AG09319 (cell line): Measurements from ENCODE around the gene TM9SF3.
"Not testable (repeated sequence)": the region's sequence is repeated elsewhere in the genome, so short reads cannot be mapped to it uniquely, and the experiment has no call there.

ENCODE experiments used
- DNase-seq: peaks from one replicate; pipeline ENCODE4 v3.0.0-alpha.2; 2010; ENCODE audit warnings: low read depth; ENCODE audit errors: extremely low read depth
- TF ChIP-seq, protein P1 (sequence below): IDR thresholded peaks from 2 replicates; pipeline ENCODE4 v1.5.1; 2011; ENCODE audit warnings: low read depth, mild to moderate bottlenecking, inconsistent platforms, low read length, moderate library complexity

The TM9SF3 gene

DNA sequence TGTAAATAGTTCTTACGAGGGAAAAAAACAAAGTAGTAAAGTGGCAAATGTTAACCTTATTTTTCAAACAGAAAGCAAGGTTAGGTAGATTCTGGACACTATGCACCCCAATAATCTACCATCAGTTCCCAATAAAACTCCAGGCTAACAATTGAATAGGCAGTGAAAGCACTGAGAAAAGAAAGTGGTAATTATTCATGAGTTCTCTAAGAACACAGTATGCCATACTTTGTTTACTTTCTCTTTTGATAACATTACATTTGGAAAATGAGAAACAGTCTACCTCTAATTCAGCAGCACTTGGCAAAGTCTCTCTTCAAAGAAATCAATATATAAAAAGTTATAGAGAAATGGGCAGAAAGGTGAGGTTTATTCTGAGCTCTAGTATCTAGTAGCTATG lies 18.4 kb downstream of the TM9SF3 start:
- TF ChIP-seq, protein P1, sequence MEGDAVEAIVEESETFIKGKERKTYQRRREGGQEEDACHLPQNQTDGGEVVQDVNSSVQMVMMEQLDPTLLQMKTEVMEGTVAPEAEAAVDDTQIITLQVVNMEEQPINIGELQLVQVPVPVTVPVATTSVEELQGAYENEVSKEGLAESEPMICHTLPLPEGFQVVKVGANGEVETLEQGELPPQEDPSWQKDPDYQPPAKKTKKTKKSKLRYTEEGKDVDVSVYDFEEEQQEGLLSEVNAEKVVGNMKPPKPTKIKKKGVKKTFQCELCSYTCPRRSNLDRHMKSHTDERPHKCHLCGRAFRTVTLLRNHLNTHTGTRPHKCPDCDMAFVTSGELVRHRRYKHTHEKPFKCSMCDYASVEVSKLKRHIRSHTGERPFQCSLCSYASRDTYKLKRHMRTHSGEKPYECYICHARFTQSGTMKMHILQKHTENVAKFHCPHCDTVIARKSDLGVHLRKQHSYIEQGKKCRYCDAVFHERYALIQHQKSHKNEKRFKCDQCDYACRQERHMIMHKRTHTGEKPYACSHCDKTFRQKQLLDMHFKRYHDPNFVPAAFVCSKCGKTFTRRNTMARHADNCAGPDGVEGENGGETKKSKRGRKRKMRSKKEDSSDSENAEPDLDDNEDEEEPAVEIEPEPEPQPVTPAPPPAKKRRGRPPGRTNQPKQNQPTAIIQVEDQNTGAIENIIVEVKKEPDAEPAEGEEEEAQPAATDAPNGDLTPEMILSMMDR, result no peak
- no peak for DNase-seq

DNA sequence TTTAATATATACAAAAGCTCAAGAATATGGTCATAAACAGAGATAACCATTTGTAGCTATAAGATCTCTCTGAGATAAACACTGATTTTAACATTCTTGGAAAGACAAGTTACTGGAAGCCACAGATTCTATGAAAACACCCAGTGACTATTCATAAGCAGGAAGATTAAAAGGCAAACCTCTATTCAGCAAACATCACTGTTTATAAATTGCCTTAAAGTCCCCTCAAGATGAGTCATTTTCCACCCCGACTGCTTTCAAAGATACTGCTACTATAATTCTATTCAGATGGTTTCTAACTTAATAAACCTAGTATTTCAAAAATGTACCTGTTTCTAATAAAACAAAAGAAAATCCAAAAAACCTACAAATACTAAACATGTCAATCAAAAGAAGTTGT lies 21.0 kb downstream of the TM9SF3 start:
- TF ChIP-seq, protein P1, result no peak
- no peak for DNase-seq

DNA sequence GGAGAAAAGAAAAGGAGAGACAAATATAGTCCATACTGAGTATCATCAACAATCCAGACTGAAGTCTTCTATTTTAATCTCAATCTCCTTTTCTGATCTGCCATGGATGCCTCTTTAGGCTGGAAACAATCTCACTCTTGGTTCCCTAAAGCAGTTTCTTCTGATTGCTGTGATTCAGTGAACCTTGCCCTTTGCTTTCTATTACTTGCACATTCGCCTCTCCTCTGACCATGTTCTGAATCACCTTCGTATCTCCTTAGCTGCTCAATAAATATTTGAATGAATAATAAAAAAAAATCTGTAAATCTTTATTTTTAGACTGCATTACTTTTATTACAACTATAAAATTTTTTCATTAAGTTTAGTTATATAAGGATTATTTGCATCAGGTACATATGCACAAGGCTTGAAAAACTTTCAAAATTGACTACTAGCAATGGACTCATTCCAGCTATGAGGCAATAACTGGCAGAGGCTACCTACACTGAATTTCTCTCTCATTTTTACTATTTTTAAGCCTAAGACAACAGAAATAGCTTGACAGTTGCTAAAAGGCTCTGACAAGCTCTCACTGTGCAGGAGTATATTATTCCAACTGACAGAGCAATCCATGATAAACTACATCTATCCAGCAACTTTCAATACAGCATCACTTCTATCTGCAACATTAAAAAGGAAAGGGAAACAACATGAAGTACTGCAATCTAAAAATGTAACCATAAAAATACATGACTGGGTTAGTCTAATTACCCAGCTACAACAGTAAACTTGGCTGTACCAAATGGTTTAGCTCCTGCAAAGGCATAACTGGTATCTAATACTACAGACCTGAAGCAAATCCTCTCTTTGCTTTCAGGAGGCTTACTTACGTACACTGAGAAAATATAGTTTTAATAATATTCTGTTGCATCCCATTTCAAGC lies 25.6 kb downstream of the TM9SF3 start:
- TF ChIP-seq, protein P1, result no peak
- DNase-seq, result no peak

DNA sequence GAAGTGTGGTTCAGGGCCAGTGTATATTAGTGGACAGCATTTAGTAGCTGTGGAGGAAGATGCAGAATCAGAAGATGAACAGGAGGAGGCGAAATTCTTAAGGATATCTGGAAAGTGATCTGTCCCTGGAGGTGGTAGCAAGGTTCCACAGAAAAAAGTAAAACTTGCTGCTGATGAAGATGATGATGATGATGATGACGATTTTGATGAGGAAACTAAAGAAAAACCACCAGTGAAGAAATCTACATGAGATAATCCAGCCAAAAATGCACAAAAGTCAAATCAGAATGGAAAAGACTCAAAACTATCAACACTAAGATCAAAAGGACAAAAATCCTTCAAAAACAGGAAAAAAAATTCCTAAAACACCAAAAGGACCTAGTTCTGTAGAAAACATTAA lies 26.3 kb downstream of the TM9SF3 start:
- TF ChIP-seq, protein P1, result no peak
- DNase-seq, result no peak

DNA sequence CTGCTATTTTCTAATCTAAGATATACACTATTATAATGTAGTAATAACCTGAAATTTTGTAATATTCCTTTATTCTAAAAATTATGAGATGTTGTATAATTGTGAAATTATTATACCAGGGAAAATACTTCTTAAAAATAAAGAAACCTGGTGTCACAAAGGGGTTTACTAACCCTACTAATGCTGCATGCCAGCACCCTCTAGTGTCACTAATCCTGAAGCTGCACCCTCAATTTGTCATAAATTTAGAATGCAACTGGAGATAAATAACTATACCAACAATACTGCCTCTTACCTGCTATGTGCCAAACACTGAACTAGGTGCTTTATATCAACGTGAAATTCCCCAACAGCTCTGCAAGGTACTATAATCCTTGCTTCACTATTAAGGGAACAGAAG lies 30.8 kb downstream of the TM9SF3 start:
- TF ChIP-seq, protein P1, result peak; percentile 30
- DNase-seq, result no peak

DNA sequence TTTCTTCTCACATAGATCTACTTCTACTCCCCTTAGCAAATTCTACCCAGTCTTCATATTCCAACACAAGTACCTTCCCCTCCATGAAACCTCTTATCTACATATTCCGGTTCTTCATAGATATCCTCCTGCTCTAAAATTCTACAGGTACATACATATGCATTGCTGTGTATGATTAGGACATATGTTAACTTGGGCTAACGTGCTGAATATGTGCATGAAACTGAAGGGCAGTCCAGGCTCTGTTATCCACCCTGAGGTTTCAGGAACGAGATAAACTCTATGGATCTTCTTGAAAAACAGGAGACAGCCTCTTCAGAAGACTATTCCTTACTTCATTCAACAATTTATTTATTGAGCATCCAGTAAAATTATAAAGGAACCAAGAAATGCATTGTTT lies 31.5 kb downstream of the TM9SF3 start:
- no peak for DNase-seq

DNA sequence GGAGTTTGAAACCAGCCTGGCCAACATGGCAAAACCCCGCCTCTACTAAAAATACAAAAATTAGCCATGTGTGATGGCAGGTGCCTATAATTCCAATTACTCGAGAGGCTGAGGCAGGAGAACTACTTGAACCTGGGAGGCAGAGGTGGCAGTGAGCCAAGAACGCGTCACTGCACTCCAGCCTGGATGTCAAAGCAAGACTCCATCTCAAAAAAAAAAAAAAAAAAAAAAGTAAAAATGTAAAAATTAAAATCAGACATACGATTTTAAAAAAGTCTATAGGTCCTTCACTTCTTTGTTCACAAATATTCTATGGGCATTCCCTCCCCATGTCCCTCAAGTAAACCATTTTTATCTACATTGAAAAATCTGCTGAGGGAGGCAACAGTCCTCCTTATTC lies 38.2 kb downstream of the TM9SF3 start:
- TF ChIP-seq, protein P1, result no peak
- DNase-seq, result no peak

More for the DNA sequence above, 31.5 kb downstream of the TM9SF3 start:
- TF ChIP-seq, protein P1, result no peak

DNA sequence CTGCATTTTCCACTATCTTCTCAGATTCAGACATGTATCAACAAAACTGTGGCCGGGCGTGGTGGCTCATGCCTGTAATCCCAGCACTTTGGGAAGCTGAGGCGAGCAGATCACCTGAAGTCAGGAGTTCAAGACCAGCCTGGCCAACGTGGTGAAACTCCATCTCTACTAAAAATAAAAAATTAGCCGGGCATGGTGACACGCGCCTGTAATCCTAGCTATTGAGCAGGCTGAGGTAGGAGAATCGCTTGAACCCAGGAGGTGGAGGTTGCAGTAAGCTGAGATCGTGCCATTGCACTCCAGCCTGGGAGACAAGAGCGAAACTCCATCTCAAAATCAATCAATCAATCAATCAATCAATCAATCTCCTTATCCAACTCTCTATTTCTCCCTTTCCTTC lies 41.3 kb downstream of the TM9SF3 start:
- DNase-seq, result not testable (repeated sequence)
